K562 (cell line): Measurements from ENCODE around the gene COL15A1. TPM values are rescaled to one million over a fixed set of nuclear protein-coding genes. Genes with fewer than 3 reads are reported as not detected.

ENCODE experiments used
- ARID4B ChIP-seq: sonication (generic); formaldehyde crosslinking; IDR thresholded peaks from 2 replicates; pipeline ENCODE4 v1.8.0; 2022; ENCODE audit warnings: mild to moderate bottlenecking, missing genetic modification reagents
- CBX8 ChIP-seq: fragments of 200-600 bp; sonication (generic); IDR thresholded peaks from 2 replicates; pipeline ENCODE4 v1.6.1; 2012; ENCODE audit warnings: borderline replicate concordance, mixed run types, low read depth, mild to moderate bottlenecking, moderate library complexity, mixed read lengths, low read length, control low read depth, inconsistent platforms; ENCODE audit not compliant: poor library complexity, severe bottlenecking; ENCODE audit errors: extremely low read depth
- HMGN3 ChIP-seq: IDR thresholded peaks from 2 replicates; pipeline ENCODE4 v1.6.1; 2011; ENCODE audit warnings: borderline replicate concordance, low read depth, mild to moderate bottlenecking, mixed read lengths, low read length; ENCODE audit not compliant: insufficient read length; ENCODE audit errors: extremely low read depth
- MED1 ChIP-seq: sonication (generic); formaldehyde crosslinking; IDR thresholded peaks from 2 replicates; pipeline ENCODE4 v1.8.1; 2023; ENCODE audit warnings: missing genetic modification reagents, borderline replicate concordance
- SMARCA5 ChIP-seq: fragments of 450-650 bp; IDR thresholded peaks from 2 replicates; pipeline ENCODE4 v1.6.1; 2016
- TAF1 ChIP-seq: IDR thresholded peaks from 2 replicates; pipeline ENCODE4 v1.6.1; 2011; ENCODE audit warnings: mild to moderate bottlenecking, low read length, moderate library complexity; ENCODE audit not compliant: insufficient read depth, control insufficient read depth, severe bottlenecking; ENCODE audit errors: extremely low read depth
- polyA plus RNA-seq, 8 experiments: library from polyadenylated mRNA; depleted of rRNA in 4 of 8; stranded (reverse) in 5 of 8; unstranded in 3 of 8; fragments of >200 nt; fragmentation: Nextera tagmentation in 2 of 8; fragmentation: Illumina TruSeq in 1 of 8; extraction: Ambion mirVana in 2 of 8; extraction: Trizol in 1 of 8; gene quantifications; 2 replicates each; pipeline versions ENCODE4 v1.2.1 to v1.2.3, GENCODE V29; 2011 to 2014; ENCODE audit warnings: inconsistent platforms in 1 of 8, missing spikeins in 1 of 8
- total RNA-seq, 7 experiments: library from RNA; depleted of rRNA in 6 of 7; stranded (reverse); fragments of >200 nt in 6 of 7; fragmentation: Illumina TruSeq in 2 of 7; extraction: Trizol in 2 of 7; gene quantifications; 2 replicates each; pipeline versions ENCODE4 v1.2.1 to v1.2.3, GENCODE V29; 2011 to 2021; ENCODE audit warnings: low replicate concordance in 1 of 7
- TF ChIP-seq, protein P1 (sequence below): fragments of 450-650 bp; IDR thresholded peaks from 2 replicates; pipeline ENCODE4 v1.6.1; 2017; ENCODE audit warnings: antibody characterized with exemption, mild to moderate bottlenecking
- TF ChIP-seq, protein P2 (sequence below): IDR thresholded peaks from 2 replicates; pipeline ENCODE4 v1.6.1; 2011; ENCODE audit warnings: borderline replicate concordance, low read depth, mild to moderate bottlenecking, moderate library complexity, low read length; ENCODE audit not compliant: insufficient read depth, poor library complexity, severe bottlenecking

The COL15A1 gene
- total and polyA plus RNA-seq, 9 of the 15 experiments (the other 6 are each of a cell fraction or from before 2014, with no cell fraction given): 0.46 to 5.1 (median 2.6) TPM

DNA sequence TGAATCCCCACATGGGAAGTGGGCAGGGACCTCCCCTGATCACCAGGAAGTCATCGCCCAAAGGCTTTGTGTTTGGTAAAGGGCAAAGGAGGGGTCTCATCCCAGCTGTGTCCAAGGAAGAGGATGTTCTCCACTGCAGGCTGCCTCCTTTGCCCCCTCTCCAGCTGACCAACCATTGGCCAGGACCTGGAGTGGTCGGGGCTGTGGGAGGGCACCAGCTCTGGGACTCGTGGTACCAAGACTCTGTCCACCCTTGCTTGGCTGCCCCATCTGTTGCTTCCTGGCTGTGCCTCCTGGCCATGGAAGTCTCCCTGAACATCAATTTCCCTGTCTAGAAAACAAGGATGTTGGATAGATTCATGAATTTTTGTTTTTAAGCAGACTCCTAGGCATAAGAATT, 34.1 kb downstream of the COL15A1 start (continued):
- no peak for TF ChIP-seq ARID4B (CRISPR knock-in tag)
- TF ChIP-seq, protein P1, sequence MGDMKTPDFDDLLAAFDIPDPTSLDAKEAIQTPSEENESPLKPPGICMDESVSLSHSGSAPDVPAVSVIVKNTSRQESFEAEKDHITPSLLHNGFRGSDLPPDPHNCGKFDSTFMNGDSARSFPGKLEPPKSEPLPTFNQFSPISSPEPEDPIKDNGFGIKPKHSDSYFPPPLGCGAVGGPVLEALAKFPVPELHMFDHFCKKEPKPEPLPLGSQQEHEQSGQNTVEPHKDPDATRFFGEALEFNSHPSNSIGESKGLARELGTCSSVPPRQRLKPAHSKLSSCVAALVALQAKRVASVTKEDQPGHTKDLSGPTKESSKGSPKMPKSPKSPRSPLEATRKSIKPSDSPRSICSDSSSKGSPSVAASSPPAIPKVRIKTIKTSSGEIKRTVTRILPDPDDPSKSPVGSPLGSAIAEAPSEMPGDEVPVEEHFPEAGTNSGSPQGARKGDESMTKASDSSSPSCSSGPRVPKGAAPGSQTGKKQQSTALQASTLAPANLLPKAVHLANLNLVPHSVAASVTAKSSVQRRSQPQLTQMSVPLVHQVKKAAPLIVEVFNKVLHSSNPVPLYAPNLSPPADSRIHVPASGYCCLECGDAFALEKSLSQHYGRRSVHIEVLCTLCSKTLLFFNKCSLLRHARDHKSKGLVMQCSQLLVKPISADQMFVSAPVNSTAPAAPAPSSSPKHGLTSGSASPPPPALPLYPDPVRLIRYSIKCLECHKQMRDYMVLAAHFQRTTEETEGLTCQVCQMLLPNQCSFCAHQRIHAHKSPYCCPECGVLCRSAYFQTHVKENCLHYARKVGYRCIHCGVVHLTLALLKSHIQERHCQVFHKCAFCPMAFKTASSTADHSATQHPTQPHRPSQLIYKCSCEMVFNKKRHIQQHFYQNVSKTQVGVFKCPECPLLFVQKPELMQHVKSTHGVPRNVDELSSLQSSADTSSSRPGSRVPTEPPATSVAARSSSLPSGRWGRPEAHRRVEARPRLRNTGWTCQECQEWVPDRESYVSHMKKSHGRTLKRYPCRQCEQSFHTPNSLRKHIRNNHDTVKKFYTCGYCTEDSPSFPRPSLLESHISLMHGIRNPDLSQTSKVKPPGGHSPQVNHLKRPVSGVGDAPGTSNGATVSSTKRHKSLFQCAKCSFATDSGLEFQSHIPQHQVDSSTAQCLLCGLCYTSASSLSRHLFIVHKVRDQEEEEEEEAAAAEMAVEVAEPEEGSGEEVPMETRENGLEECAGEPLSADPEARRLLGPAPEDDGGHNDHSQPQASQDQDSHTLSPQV: no peak
- no peak for TF ChIP-seq TAF1
- no peak for TF ChIP-seq HMGN3
- TF ChIP-seq MED1 (CRISPR knock-in tag): no peak
- TF ChIP-seq, protein P2, sequence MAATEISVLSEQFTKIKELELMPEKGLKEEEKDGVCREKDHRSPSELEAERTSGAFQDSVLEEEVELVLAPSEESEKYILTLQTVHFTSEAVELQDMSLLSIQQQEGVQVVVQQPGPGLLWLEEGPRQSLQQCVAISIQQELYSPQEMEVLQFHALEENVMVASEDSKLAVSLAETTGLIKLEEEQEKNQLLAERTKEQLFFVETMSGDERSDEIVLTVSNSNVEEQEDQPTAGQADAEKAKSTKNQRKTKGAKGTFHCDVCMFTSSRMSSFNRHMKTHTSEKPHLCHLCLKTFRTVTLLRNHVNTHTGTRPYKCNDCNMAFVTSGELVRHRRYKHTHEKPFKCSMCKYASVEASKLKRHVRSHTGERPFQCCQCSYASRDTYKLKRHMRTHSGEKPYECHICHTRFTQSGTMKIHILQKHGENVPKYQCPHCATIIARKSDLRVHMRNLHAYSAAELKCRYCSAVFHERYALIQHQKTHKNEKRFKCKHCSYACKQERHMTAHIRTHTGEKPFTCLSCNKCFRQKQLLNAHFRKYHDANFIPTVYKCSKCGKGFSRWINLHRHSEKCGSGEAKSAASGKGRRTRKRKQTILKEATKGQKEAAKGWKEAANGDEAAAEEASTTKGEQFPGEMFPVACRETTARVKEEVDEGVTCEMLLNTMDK: no peak
- TF ChIP-seq CBX8: no peak
- TF ChIP-seq SMARCA5: no peak
